Type B pancreatic cell (in vitro differentiated cells): ENCODE results near the gene CLDN6. TPM values are rescaled to one million over a fixed set of nuclear protein-coding genes. Genes with fewer than 3 reads are reported as not detected.
A peak's percentile ranks its signal among the peaks of the same experiment; 100 is the strongest.
"Not testable (repeated sequence)": the region's sequence is repeated elsewhere in the genome, so short reads cannot be mapped to it uniquely, and the experiment has no call there.

Experiments used
- DNase-seq: peaks from one replicate; pipeline ENCODE4 v3.0.0; 2021; ENCODE audit warnings: mixed read lengths; ENCODE audit not compliant: unreplicated experiment; ENCODE audit errors: extremely low spot score
- H3K27ac Mint-ChIP-seq: 2 replicates; pipeline ENCODE4 v1.8.0; 2021; ENCODE audit warnings: mild to moderate bottlenecking, mixed read lengths
- H3K27me3 Mint-ChIP-seq: 2 replicates; pipeline ENCODE4 v1.8.0; 2021; ENCODE audit warnings: mixed read lengths
- H3K36me3 Mint-ChIP-seq: 2 replicates; pipeline ENCODE4 v1.8.0; 2021; ENCODE audit warnings: mixed read lengths
- H3K4me1 Mint-ChIP-seq: one replicate; pipeline ENCODE4 v1.8.0; 2021; ENCODE audit warnings: mixed read lengths; ENCODE audit not compliant: unreplicated experiment
- H3K4me3 Mint-ChIP-seq: 2 replicates; pipeline ENCODE4 v1.8.0; 2021; ENCODE audit warnings: mild to moderate bottlenecking, mixed read lengths
- H3K9me3 Mint-ChIP-seq: 2 replicates; pipeline ENCODE4 v1.8.0; 2021; ENCODE audit warnings: mixed read lengths
- CTCF ChIP-seq: fragments of 200-600 bp; sonication (generic); conservative IDR thresholded peaks from 2 replicates; pipeline ENCODE4 v1.5.0; 2021; ENCODE audit warnings: antibody characterized with exemption, mild to moderate bottlenecking
- total RNA-seq: library from RNA; stranded (reverse); gene quantifications from 2 replicates; pipeline ENCODE4 v1.2.1, GENCODE V29; 2021; ENCODE audit warnings: low replicate concordance

The CLDN6 gene
- total RNA-seq, 1 donor from 2014 or later = 98.9 TPM

DNA sequence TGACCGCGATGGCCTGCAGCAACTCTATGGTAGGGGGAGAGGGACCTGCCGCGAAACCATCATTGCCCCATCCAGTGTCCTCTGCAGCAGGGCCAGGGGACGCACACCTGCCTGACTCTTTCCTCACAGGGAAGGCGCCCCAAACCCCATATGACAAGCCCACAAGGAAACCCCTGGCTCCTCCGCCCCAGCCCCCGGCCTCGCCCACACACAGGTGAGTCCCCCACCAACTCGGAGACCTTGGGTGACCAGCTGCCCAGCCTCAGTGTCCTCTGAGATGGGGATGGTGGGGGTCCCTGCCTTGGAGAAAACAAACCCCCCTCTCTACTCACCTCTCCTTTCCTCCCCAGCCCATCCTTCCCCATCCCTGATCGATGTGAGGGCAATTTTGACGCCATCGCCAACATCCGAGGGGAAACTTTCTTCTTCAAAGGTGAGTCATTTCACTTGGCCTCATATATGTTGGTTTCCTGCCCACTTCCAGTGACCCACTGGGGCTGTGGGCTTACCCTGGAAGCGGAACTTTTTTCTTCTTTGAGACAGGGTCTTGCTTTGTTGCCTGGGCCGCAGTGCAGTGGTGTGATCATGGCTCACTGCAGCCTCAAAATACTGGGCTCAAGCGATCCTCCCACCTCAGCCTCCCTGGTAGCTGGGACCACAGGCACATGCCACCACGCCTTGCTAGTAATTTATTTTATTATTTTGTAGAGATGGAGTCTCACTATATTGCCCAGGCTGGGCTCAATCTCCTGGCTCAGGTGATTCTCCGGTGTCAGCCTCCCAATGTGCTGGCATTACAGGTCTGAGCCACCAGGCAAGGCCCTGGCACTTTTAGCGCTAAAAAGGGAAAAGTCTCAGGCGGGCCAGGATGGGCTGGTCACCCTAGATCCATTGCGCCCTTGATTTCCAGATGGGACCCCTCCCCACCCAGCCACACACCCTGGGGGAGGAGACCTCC lies 39.5 kb upstream of the CLDN6 start:
- DNase-seq = no peak
- Mint-ChIP-seq H3K4me1 (no peaks in the 10 kb centered on the region), H3K36me3 (peaks cover 6% of the 10 kb centered on the region), H3K27ac (no peak overlapping the region), H3K4me3 (peak overlapping the region; percentile 28), H3K9me3 (no peaks in the 10 kb centered on the region), H3K27me3 (peaks cover 5% of the 10 kb centered on the region)
- TF ChIP-seq CTCF = no peak

DNA sequence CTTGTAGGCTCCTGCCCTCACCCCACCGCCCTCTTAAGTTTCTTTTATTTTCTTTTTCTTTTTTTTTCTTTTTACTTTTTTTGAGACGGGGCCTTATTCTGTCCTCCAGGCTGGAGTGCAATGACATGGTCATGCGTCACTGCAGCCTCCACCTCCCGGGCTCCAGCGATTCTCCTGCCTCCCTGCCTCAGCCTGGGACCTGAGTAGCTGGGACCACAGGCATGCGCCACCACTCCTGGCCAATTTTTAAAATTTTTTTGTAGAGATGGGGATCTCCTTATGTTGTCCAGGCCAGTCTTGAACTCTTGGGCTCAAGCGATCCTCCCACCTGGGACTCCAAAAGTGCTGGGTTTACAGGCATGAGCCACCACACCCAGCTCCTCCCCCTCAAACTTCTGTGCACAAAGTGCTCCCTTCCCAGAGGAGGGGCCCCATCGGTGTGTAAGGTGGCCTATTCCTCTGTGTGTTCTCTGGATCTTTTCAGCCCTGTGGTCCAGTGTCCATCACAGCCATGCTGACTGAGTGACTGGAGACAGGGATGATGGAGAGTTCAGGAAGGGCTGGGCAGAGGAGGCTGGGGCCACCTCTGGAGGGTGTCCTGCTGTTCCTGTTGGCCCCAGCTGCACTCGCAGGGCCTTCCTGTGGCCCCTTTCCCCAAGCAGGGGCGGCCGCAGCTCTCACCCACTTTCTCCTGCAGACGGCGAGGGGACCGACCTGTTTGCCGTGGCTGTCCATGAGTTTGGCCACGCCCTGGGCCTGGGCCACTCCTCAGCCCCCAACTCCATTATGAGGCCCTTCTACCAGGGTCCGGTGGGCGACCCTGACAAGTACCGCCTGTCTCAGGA lies 38.6 kb upstream of the CLDN6 start:
- Mint-ChIP-seq H3K36me3 (peaks cover 10% of the 10 kb centered on the region), H3K9me3 (no peaks in the 10 kb centered on the region), H3K27me3 (peaks cover 10% of the 10 kb centered on the region), H3K27ac (no peak overlapping the region), H3K4me3 (no peak overlapping the region), H3K4me1 (no peaks in the 10 kb centered on the region)
- DNase-seq = no peak
- no peak for TF ChIP-seq CTCF

DNA sequence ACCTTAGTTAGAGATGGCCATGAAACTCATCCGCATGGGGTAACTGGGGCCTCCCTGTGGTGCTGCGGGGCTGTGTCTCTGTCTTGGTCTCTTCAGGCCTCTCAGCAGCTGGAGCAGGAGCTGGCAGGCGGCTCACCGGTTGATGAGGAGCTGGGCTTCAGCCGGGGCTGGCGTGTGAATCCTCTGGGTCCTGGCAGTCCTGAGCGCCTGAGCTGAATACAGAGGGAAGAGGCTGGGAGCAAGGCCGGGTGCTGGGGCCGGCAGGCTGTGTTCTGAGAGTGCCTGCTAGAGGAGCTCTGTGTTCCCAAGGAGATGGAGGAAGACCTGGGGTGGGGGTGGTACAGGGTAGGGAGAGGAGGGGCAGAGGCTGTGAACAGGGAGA lies 37.7 kb upstream of the CLDN6 start:
- not testable (repeated sequence) for H3K27ac Mint-ChIP-seq

DNA sequence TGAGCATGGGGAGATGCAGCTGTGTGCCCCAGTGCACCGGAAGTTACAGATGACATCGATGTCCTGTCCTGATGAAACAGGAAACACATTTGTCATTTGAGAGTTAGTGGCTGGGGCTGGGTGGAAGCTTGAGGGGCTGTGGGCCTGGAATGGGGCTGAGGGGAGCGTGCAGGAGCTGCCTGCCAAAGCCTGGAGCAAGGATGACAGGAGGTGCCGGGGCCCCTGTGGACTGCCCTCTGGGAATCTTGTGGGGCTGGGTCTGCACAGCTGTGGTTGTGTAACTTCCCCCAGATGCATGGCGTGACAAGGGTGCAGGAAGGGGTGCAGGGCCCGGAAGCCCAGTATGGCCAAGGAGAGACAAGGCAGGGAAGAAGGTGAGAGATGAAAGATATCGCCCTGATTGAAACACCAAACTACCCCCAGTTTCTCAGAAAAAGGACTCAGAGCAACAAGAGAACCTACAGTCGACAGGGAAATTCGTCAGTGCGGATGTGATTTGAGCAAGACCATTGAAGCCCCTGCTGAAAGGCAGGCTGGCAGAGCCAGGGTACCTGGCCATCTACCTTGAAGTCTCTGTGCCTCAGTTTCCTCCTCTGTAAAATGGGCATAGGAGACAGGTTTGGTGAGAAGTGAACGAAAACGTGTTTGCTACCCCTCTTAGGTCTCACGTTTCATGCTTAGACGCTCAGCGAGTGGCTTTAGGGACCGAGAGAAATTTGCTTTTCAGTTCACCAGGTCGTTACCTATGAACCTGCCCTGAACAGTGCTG lies 37.2 kb upstream of the CLDN6 start:
- no peak for TF ChIP-seq CTCF
- no peaks in the 10 kb centered on the region for H3K4me1 Mint-ChIP-seq
- peak overlapping the region; percentile 31 for H3K4me3 Mint-ChIP-seq
- H3K27me3 Mint-ChIP-seq = peaks cover 25% of the 10 kb centered on the region
- H3K9me3 Mint-ChIP-seq = no peaks in the 10 kb centered on the region
- peaks cover 10% of the 10 kb centered on the region for H3K36me3 Mint-ChIP-seq
- DNase-seq = no peak
- H3K27ac Mint-ChIP-seq = no peak overlapping the region

More for the DNA sequence above, 37.7 kb upstream of the CLDN6 start:
- not testable (repeated sequence) for H3K36me3 Mint-ChIP-seq, H3K4me1 Mint-ChIP-seq, DNase-seq, H3K4me3 Mint-ChIP-seq, H3K9me3 Mint-ChIP-seq
- H3K27me3 Mint-ChIP-seq = peaks cover 19% of the 10 kb centered on the region

DNA sequence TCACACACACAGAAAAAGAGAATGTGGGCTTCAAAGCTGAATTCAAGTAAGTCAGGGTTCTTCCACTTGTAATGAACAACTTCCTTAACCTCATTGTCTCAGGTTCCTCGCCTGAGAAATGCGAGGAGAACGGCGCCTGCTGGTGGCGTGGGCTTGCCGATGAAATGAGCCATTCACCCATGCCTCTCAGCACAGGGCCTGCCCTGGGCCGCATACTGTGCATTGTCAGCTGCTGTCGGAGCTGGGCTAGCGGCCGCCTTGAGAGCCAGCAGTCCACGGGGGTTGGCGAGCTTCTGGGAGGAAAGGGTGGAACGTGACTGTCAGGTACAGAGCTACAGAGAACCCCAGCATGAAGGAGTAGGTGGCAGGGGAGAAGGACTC lies 35.3 kb upstream of the CLDN6 start:
- H3K9me3 Mint-ChIP-seq = not testable (repeated sequence)
- H3K27me3 Mint-ChIP-seq = peaks cover 38% of the 10 kb centered on the region

DNA sequence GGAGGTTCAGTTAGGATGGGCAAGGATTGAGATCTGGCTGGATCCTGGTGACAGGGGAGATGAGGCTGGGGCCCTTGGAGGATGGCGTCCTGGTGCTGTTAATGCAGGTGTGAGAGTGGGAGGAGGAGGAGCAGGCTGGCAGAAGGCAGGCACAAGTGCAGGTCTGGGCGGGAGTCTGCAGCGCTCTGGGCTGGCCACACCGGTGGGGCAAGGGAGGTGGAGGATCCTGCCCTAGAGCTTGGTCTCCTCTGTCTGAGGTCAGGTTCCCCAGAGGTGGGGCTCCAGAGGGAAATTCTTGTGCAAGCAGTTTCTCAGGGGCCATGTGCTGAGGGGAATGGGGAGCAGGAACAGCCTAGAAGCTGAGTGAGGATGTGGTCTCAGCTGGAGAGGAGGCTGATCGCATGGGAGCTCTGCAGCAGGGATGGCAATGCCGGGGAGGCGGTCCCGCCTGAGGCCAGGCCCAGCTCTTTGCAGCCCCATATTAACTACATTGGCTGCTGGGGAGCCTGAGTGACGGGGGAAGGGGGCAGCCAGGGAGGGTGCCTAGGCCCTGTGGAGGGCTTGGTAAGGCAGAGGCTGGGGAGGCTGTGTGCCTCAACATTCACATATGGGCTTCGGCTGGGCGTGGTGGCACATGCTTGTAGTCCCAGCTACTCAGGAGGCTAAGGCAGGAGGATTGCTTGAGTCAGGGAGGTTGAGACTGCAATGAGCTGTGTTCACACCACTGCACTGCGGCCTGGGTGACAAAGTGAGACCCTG lies 34.8 kb upstream of the CLDN6 start:
- not testable (repeated sequence) for H3K4me3 Mint-ChIP-seq, H3K36me3 Mint-ChIP-seq, H3K27ac Mint-ChIP-seq, H3K9me3 Mint-ChIP-seq, DNase-seq, H3K4me1 Mint-ChIP-seq
- peaks cover 44% of the 10 kb centered on the region for H3K27me3 Mint-ChIP-seq

More for the DNA sequence above, 35.3 kb upstream of the CLDN6 start:
- not testable (repeated sequence) for H3K4me1 Mint-ChIP-seq, H3K4me3 Mint-ChIP-seq, H3K36me3 Mint-ChIP-seq, H3K27ac Mint-ChIP-seq, DNase-seq
